WI38 (cell line): Measurements from ENCODE around the gene OVCA2.
A peak's percentile ranks its signal among the peaks of the same experiment; 100 is the strongest.

Source experiments
- H3K4me3 ChIP-seq: 2 replicates; pipeline ENCODE4 v1.5.1; 2011; ENCODE audit warnings: low read depth, mild to moderate bottlenecking, control low read depth, low read length
- TF ChIP-seq, protein P1 (sequence below): IDR thresholded peaks from 2 replicates; pipeline ENCODE4 v1.5.1; 2012; ENCODE audit warnings: low read depth, mild to moderate bottlenecking, control low read depth, low read length

Gene OVCA2

DNA sequence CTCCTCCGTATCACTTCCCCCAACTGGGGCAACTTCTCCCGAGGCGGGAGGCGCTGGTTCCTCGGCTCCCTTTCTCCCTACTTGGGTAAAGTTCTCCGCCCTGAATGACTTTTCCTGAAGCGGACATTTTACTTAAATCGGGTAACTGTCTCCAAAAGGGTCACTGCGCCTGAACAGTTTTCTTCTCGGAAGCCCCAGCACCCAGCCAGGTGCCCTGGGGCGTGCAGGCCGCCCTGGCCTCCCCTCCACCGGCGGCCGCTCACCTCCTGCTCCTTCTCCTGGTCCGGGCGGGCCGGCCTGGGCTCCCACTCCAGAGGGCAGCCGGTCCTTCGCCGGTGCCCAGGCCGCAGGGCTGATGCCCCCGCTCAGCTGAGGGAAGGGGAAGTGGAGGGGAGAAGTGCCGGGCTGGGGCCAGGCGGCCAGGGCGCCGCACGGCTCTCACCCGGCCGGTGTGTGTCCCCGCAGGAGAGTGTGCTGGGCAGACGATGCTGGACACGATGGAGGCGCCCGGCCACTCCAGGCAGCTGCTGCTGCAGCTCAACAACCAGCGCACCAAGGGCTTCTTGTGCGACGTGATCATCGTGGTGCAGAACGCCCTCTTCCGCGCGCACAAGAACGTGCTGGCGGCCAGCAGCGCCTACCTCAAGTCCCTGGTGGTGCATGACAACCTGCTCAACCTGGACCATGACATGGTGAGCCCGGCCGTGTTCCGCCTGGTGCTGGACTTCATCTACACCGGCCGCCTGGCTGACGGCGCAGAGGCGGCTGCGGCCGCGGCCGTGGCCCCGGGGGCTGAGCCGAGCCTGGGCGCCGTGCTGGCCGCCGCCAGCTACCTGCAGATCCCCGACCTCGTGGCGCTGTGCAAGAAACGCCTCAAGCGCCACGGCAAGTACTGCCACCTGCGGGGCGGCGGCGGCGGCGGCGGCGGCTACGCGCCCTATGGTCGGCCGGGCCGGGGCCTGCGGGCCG is 14.7 kb downstream of the OVCA2 start:
- TF ChIP-seq, protein P1, sequence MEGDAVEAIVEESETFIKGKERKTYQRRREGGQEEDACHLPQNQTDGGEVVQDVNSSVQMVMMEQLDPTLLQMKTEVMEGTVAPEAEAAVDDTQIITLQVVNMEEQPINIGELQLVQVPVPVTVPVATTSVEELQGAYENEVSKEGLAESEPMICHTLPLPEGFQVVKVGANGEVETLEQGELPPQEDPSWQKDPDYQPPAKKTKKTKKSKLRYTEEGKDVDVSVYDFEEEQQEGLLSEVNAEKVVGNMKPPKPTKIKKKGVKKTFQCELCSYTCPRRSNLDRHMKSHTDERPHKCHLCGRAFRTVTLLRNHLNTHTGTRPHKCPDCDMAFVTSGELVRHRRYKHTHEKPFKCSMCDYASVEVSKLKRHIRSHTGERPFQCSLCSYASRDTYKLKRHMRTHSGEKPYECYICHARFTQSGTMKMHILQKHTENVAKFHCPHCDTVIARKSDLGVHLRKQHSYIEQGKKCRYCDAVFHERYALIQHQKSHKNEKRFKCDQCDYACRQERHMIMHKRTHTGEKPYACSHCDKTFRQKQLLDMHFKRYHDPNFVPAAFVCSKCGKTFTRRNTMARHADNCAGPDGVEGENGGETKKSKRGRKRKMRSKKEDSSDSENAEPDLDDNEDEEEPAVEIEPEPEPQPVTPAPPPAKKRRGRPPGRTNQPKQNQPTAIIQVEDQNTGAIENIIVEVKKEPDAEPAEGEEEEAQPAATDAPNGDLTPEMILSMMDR = no peak
- peak overlapping the region; percentile 70 for H3K4me3 ChIP-seq

DNA sequence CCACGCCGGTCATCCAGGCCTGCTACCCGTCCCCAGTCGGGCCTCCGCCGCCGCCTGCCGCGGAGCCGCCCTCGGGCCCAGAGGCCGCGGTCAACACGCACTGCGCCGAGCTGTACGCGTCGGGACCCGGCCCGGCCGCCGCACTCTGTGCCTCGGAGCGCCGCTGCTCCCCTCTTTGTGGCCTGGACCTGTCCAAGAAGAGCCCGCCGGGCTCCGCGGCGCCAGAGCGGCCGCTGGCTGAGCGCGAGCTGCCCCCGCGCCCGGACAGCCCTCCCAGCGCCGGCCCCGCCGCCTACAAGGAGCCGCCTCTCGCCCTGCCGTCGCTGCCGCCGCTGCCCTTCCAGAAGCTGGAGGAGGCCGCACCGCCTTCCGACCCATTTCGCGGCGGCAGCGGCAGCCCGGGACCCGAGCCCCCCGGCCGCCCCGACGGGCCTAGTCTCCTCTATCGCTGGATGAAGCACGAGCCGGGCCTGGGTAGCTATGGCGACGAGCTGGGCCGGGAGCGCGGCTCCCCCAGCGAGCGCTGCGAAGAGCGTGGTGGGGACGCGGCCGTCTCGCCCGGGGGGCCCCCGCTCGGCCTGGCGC is 15.4 kb downstream of the OVCA2 start:
- TF ChIP-seq, protein P1 = no peak
- peak overlapping the region; percentile 70 for H3K4me3 ChIP-seq

DNA sequence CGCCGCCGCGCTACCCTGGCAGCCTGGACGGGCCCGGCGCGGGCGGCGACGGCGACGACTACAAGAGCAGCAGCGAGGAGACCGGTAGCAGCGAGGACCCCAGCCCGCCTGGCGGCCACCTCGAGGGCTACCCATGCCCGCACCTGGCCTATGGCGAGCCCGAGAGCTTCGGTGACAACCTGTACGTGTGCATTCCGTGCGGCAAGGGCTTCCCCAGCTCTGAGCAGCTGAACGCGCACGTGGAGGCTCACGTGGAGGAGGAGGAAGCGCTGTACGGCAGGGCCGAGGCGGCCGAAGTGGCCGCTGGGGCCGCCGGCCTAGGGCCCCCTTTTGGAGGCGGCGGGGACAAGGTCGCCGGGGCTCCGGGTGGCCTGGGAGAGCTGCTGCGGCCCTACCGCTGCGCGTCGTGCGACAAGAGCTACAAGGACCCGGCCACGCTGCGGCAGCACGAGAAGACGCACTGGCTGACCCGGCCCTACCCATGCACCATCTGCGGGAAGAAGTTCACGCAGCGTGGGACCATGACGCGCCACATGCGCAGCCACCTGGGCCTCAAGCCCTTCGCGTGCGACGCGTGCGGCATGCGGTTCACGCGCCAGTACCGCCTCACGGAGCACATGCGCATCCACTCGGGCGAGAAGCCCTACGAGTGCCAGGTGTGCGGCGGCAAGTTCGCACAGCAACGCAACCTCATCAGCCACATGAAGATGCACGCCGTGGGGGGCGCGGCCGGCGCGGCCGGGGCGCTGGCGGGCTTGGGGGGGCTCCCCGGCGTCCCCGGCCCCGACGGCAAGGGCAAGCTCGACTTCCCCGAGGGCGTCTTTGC is 16.2 kb downstream of the OVCA2 start:
- peak overlapping the region; percentile 70 for H3K4me3 ChIP-seq
- TF ChIP-seq, protein P1 = no peak

DNA sequence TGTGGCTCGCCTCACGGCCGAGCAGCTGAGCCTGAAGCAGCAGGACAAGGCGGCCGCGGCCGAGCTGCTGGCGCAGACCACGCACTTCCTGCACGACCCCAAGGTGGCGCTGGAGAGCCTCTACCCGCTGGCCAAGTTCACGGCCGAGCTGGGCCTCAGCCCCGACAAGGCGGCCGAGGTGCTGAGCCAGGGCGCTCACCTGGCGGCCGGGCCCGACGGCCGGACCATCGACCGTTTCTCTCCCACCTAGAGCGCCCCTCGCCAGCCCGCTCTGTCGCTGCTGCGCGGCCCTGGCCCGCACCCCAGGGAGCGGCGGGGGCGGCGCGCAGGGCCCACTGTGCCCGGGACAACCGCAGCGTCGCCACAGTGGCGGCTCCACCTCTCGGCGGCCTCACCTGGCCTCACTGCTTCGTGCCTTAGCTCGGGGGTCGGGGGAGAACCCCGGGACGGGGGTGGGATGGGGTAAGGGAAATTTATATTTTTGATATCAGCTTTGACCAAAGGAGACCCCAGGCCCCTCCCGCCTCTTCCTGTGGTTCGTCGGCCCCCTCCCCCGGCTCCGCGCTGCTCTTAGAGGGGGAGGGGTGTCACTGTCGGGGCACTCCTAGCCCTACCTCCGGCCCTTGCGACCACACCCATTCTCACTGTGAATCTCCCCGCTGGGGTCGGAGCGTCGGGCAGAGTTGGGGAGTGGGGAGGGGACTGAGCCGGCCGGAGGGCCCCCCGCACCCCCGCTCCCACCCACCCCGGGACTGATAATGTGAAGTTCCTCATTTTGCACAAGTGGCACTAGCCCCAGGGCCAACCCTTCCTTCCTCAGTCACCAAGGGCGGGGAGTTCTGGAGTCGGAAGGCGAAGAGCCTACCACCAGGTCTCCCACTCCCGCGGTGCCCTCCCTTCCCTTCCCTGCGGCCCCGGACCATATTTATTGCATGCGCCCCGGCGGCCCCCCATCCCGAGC is 17.0 kb downstream of the OVCA2 start:
- TF ChIP-seq, protein P1 = peak; percentile 71
- H3K4me3 ChIP-seq = 0 out of 2 replicates have a peak overlapping the region, but pooled peaks have one; percentile 10

DNA sequence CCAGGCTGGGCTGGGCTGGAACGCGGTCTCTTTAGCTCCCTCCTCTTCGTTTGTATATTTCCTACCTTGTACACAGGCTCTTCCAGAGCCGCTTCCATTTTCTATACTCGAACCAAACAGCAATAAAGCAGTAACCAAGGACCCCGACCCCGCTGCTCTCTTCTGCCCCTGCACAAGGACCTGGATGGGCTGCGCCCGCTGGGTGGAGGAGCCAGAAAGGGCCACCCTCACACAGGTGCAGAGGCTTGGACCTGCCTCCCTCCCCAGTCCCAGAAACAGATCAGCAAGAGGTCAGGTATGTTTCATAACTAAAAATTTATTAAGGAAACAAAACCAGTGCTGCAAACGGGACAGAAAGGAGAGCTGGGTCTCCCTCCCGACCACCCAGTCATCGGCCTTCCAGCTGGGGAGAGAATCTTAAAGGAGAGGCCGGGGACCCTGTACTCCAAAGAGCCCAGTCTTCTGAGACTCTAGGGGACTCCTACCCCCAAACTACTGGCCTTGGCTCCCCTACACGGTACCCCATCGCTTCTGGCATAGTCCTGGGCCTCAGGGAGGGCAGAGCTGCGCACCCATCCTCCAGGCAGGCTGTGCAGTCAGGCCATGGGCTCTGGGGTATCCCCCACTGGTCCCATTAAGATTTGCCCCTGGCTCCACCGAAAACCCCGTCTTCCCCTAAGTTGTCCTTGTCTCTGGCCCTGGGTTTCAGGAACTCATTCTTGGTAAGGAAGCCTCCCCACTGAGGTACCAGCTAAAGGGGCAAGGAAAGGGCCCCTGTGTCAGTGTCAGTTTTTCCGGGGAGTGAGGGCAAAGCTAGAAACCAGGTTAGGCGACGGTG is 17.9 kb downstream of the OVCA2 start:
- H3K4me3 ChIP-seq = no peak overlapping the region
- TF ChIP-seq, protein P1 = no peak

DNA sequence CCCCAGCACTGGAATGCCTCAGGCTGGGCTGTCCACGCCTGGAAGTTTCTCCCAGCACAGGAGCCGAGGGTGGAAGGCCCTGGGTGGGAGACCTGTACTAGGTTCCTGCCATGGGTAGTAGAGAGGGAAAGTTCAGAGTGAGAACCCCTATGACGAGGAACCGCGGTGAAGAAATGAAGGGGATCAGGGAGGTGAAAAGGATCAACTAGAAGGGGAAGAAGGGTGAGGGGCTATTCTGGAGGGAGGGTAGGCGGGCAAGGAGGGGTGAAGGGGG is 18.5 kb downstream of the OVCA2 start:
- H3K4me3 ChIP-seq = no peak overlapping the region
- TF ChIP-seq, protein P1 = no peak
